ENCODE measurements around the gene RFFL.

The RFFL gene

GRCh38 chr17:34990921-34991365 is 72.6 kb downstream of the RFFL start:
- Histone ChIP-seq H3K9ac (peak overlapping the region; percentile 34), H3K27me3 (ENCODE audit: insufficient read depth, low read depth) (no peaks in the 10 kb centered on the region), H3K4me3 (IDR thresholded peaks at IDR 0.05; ENCODE audit: insufficient read depth, low read depth, low read length) (no peak overlapping the region), H3K4me1 (ENCODE audit: low read depth, poor library complexity, severe bottlenecking) (peaks cover 76% of the 10 kb centered on the region), H4K20me1 (ENCODE audit: insufficient read depth) (no peaks in the 10 kb centered on the region), H3K36me3 (ENCODE audit: insufficient read depth) (peaks cover 7% of the 10 kb centered on the region; the same call in 1 of the 2 replicates), H2AFZ (ENCODE audit: low read depth) (no peak overlapping the region), H3K79me2 (ENCODE audit: insufficient read depth, low read depth) (no peaks in the 10 kb centered on the region), H3K27ac (peak overlapping the region; percentile 93), H3K4me2 (peak overlapping the region; percentile 86)
- no peak for TF ChIP-seq CTCF (conservative IDR thresholded peaks at IDR 0.05; ENCODE audit: low read depth, low read length)

- peaks cover 7% of the 10 kb centered on the region; the same call in 1 of the 2 replicates for H3K36me3 ChIP-seq (ENCODE audit: insufficient read depth)
- peak overlapping the region; percentile 86; the same call in 1 of the 2 replicates for H3K4me2 ChIP-seq
- H3K9ac ChIP-seq, result no peak overlapping the region
These were observed 74.0 kb downstream of the RFFL start for GRCh38 chr17:34989473-34989872.

GRCh38 chr17:34988644-34989043 is 74.9 kb downstream of the RFFL start:
- no peak overlapping the region for H3K4me3 ChIP-seq (IDR thresholded peaks at IDR 0.05; ENCODE audit: insufficient read depth, low read depth, low read length)
- no peak overlapping the region for H3K9ac ChIP-seq
- H3K27ac ChIP-seq, result no peak overlapping the region
- H3K36me3 ChIP-seq (ENCODE audit: insufficient read depth), result peaks cover 7% of the 10 kb centered on the region; the same call in 1 of the 2 replicates
- H3K27me3 ChIP-seq (ENCODE audit: insufficient read depth, low read depth), result no peaks in the 10 kb centered on the region
- H4K20me1 ChIP-seq (ENCODE audit: insufficient read depth), result no peaks in the 10 kb centered on the region
- TF ChIP-seq CTCF (conservative IDR thresholded peaks at IDR 0.05; ENCODE audit: low read depth, low read length), result no peak
- H2AFZ ChIP-seq (ENCODE audit: low read depth), result no peak overlapping the region
- no peak overlapping the region; the same call in 1 of the 2 replicates for H3K4me2 ChIP-seq
- peaks cover 57% of the 10 kb centered on the region for H3K4me1 ChIP-seq (ENCODE audit: low read depth, poor library complexity, severe bottlenecking)
- peaks cover 3% of the 10 kb centered on the region; the same call in 1 of the 2 replicates for H3K79me2 ChIP-seq (ENCODE audit: insufficient read depth, low read depth)

More at GRCh38 chr17:34989473-34989872, 74.0 kb downstream of the RFFL start:
- Histone ChIP-seq H3K27me3 (ENCODE audit: insufficient read depth, low read depth) (no peaks in the 10 kb centered on the region), H3K27ac (peak overlapping the region; percentile 93), H3K4me1 (ENCODE audit: low read depth, poor library complexity, severe bottlenecking) (peaks cover 63% of the 10 kb centered on the region), H2AFZ (ENCODE audit: low read depth) (no peak overlapping the region), H4K20me1 (ENCODE audit: insufficient read depth) (no peaks in the 10 kb centered on the region), H3K4me3 (IDR thresholded peaks at IDR 0.05; ENCODE audit: insufficient read depth, low read depth, low read length) (no peak overlapping the region), H3K79me2 (ENCODE audit: insufficient read depth, low read depth) (no peaks in the 10 kb centered on the region)
- TF ChIP-seq CTCF (conservative IDR thresholded peaks at IDR 0.05; ENCODE audit: low read depth, low read length), result no peak

GRCh38 chr17:34987232-34987631 is 76.3 kb downstream of the RFFL start:
- H2AFZ ChIP-seq (ENCODE audit: low read depth), result no peak overlapping the region
- no peak overlapping the region for H3K4me3 ChIP-seq (IDR thresholded peaks at IDR 0.05; ENCODE audit: insufficient read depth, low read depth, low read length)
- peaks cover 7% of the 10 kb centered on the region; the same call in 1 of the 2 replicates for H3K36me3 ChIP-seq (ENCODE audit: insufficient read depth)
- H3K9ac ChIP-seq, result no peak overlapping the region
- peaks cover 44% of the 10 kb centered on the region for H3K4me1 ChIP-seq (ENCODE audit: low read depth, poor library complexity, severe bottlenecking)
- H3K27ac ChIP-seq, result no peak overlapping the region
- H3K79me2 ChIP-seq (ENCODE audit: insufficient read depth, low read depth), result peaks cover 16% of the 10 kb centered on the region; the same call in 1 of the 2 replicates
- no peaks in the 10 kb centered on the region for H4K20me1 ChIP-seq (ENCODE audit: insufficient read depth)
- H3K4me2 ChIP-seq, result no peak overlapping the region
- no peak for TF ChIP-seq CTCF (conservative IDR thresholded peaks at IDR 0.05; ENCODE audit: low read depth, low read length)
- H3K27me3 ChIP-seq (ENCODE audit: insufficient read depth, low read depth), result no peaks in the 10 kb centered on the region
